ENCODE results near the gene PDYN. TPM values are rescaled to one million over a fixed set of nuclear protein-coding genes. Genes with fewer than 3 reads are reported as not detected.

The PDYN gene
- total and polyA plus RNA-seq, 5 donors from 2014 or later, result not detected

DNA sequence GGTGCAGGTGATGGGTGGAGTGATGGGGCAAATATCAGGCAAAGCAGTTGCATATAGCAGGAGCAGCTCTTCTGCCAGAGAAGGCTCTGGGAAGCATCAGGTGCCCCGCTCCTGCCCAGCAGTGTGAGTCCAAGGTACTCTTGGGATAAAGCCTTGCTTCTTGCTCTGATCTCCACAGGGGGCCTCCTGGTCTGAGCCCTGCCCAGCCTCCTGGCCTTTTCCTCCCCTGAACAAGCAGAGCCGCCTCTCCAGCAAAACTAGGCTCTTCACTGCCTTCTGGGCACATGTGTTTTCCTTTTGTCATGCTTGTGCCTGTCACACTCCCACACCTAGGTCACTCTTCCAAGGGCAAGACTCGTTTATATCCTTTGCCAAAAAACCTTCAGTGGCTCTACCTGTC is 64.4 kb downstream of the PDYN start:
- Histone ChIP-seq H3K4me3 (ENCODE audit: low read depth, low read length) (no peak overlapping the region), H3K36me3 (ENCODE audit: control insufficient read depth, insufficient read depth, low read length) (no peaks in the 10 kb centered on the region), H3K27me3 (ENCODE audit: control insufficient read depth, insufficient read depth, low read length) (no peaks in the 10 kb centered on the region), H3K9me3 (ENCODE audit: control insufficient read depth in 2 of 2, low read length in 2 of 2) (no peaks in the 10 kb centered on the region), H3K27ac (ENCODE audit: insufficient read depth, low read length, poor library complexity, severe bottlenecking) (no peak overlapping the region), H3K4me1 (ENCODE audit: control insufficient read depth, insufficient read depth, low read length, poor library complexity, severe bottlenecking) (no peaks in the 10 kb centered on the region)
- H3K9me3 Mint-ChIP-seq, result peaks cover 0 to 1% (median 0%) of the 10 kb centered on the region in 7 donors
- DNase-seq, result no peak
- no peak overlapping the region for H3K4me3 Mint-ChIP-seq
- H3K27me3 Mint-ChIP-seq, result peaks cover 13% of the 10 kb centered on the region
- H3K4me1 Mint-ChIP-seq, result no peaks in the 10 kb centered on the region
- H3K36me3 Mint-ChIP-seq, result no peaks in the 10 kb centered on the region
- ATAC-seq (ENCODE audit: low read depth in 2 of 2), result no peak
- no peak overlapping the region for H3K27ac Mint-ChIP-seq

DNA sequence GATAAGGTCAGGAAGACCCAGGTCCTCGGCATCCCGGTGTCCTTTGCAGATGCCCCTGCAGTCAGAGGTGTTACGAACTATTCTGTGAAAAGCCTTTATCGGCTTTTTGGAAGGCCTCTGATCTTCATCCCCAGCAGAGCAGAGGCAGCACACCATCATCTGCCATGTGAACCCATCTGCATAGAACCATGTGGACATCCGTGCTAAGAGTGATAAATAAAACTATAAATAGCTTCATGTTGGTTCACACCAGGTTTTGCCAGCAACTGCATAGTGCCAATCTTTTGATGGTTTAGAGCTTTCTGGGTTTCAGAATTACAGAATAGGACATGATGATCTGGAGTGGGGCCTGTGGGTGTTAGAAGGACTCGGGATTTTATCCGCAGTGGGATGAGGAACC is 65.1 kb downstream of the PDYN start:
- no peak overlapping the region for H3K4me3 ChIP-seq (ENCODE audit: low read depth, low read length)
- H3K36me3 Mint-ChIP-seq, result no peaks in the 10 kb centered on the region
- no peaks in the 10 kb centered on the region for H3K9me3 ChIP-seq (ENCODE audit: control insufficient read depth in 2 of 2, low read length in 2 of 2)
- H3K4me1 ChIP-seq (ENCODE audit: control insufficient read depth, insufficient read depth, low read length, poor library complexity, severe bottlenecking), result no peaks in the 10 kb centered on the region
- H3K4me3 Mint-ChIP-seq, result no peak overlapping the region
- H3K27me3 Mint-ChIP-seq, result peaks cover 13% of the 10 kb centered on the region
- no peak overlapping the region for H3K27ac ChIP-seq (ENCODE audit: insufficient read depth, low read length, poor library complexity, severe bottlenecking)
- no peaks in the 10 kb centered on the region for H3K36me3 ChIP-seq (ENCODE audit: control insufficient read depth, insufficient read depth, low read length)
- H3K27ac Mint-ChIP-seq, result no peak overlapping the region
- no peaks in the 10 kb centered on the region for H3K4me1 Mint-ChIP-seq
- H3K9me3 Mint-ChIP-seq, result peaks cover 0 to 1% (median 0%) of the 10 kb centered on the region in 7 donors
- DNase-seq (no peak), ATAC-seq (ENCODE audit: low read depth in 2 of 2) (no peak)
- no peaks in the 10 kb centered on the region for H3K27me3 ChIP-seq (ENCODE audit: control insufficient read depth, insufficient read depth, low read length)

Other genes starting within 250 kb of the PDYN start
- gene SIRPA, start 98.7 kb downstream of the PDYN start, total RNA-seq, result not detected
- gene SIRPA, start 98.7 kb downstream of the PDYN start, polyA plus RNA-seq, result not detected
- 15.7 TPM for gene STK35, start 107.8 kb upstream of the PDYN start, total RNA-seq
- 1 to 10 TPM; 5.1 to 8.5 (median 7.4) TPM for gene STK35, start 107.8 kb upstream of the PDYN start, polyA plus RNA-seq

Measured in CD4-positive, CD25-positive, alpha-beta regulatory T cell (primary cell).